Gastrocnemius medialis (tissue), 4 donors: ENCODE results near the gene TET2.

Experiments
- POLR2A ChIP-seq, 2 donors: fragments of 450-650 bp; IDR thresholded peaks; one replicate each; pipeline ENCODE4 v1.6.1; 2017; ENCODE audit warnings: antibody characterized with exemption in 2 of 2, mild to moderate bottlenecking in 2 of 2, moderate library complexity in 2 of 2
- TF ChIP-seq, protein P1 (sequence below), 5 experiments: fragments of 450-650 bp in 3 of 5; fragments of 200-600 bp in 2 of 5; sonication (generic) in 2 of 5; IDR thresholded peaks in 4 of 5; conservative IDR thresholded peaks in 1 of 5; 1 replicate in 4 of 5; 2 replicates in 1 of 5; pipeline ENCODE4 v1.5.1; 2016 to 2019; ENCODE audit warnings: antibody characterized with exemption in 5 of 5, mild to moderate bottlenecking in 3 of 5, moderate library complexity in 3 of 5

DNA sequence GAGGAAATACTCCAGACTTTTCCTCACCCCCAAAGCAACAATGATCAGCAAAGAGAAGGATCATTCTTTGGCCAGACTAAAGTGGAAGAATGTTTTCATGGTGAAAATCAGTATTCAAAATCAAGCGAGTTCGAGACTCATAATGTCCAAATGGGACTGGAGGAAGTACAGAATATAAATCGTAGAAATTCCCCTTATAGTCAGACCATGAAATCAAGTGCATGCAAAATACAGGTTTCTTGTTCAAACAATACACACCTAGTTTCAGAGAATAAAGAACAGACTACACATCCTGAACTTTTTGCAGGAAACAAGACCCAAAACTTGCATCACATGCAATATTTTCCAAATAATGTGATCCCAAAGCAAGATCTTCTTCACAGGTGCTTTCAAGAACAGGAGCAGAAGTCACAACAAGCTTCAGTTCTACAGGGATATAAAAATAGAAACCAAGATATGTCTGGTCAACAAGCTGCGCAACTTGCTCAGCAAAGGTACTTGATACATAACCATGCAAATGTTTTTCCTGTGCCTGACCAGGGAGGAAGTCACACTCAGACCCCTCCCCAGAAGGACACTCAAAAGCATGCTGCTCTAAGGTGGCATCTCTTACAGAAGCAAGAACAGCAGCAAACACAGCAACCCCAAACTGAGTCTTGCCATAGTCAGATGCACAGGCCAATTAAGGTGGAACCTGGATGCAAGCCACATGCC lies 89.7 kb downstream of the TET2 start:
- TF ChIP-seq, protein P1, sequence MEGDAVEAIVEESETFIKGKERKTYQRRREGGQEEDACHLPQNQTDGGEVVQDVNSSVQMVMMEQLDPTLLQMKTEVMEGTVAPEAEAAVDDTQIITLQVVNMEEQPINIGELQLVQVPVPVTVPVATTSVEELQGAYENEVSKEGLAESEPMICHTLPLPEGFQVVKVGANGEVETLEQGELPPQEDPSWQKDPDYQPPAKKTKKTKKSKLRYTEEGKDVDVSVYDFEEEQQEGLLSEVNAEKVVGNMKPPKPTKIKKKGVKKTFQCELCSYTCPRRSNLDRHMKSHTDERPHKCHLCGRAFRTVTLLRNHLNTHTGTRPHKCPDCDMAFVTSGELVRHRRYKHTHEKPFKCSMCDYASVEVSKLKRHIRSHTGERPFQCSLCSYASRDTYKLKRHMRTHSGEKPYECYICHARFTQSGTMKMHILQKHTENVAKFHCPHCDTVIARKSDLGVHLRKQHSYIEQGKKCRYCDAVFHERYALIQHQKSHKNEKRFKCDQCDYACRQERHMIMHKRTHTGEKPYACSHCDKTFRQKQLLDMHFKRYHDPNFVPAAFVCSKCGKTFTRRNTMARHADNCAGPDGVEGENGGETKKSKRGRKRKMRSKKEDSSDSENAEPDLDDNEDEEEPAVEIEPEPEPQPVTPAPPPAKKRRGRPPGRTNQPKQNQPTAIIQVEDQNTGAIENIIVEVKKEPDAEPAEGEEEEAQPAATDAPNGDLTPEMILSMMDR (IDR thresholded peaks at IDR 0.05 in 4 of 5, conservative IDR thresholded peaks at IDR 0.05 in 1 of 5), result no peak
- no peak for TF ChIP-seq POLR2A (IDR thresholded peaks at IDR 0.05)
